ENCODE data around the gene SUGCT.
A peak's percentile ranks its signal among the peaks of the same experiment; 100 is the strongest.

Gene SUGCT

DNA sequence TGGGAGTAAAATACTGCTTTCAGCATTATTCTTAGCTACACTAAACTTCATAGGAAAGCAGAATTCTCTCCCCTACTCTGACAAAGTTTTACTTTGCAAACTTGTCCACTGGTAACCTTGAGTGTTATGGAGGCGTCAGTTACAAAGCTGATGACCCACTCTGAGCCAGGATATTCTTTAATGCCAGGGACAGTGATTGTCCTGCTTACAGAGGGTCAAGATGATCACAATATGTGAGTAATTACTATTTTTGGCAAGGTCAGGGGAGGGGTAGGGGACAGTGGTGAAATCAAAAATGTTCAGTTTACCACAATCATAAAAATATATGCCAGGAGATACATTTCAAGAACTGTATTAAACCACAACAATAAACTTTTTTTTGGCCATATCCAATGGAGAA lies 520.6 kb downstream of the SUGCT start:
- no peak for DNase-seq (ENCODE audit: low read depth)
- no peak overlapping the region for H3K4me3 ChIP-seq (ENCODE audit: low read depth, low read length)
- TF ChIP-seq, protein P1, sequence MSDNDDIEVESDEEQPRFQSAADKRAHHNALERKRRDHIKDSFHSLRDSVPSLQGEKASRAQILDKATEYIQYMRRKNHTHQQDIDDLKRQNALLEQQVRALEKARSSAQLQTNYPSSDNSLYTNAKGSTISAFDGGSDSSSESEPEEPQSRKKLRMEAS (IDR thresholded peaks at IDR 0.05; ENCODE audit: low read depth, low read length), result no peak

DNA sequence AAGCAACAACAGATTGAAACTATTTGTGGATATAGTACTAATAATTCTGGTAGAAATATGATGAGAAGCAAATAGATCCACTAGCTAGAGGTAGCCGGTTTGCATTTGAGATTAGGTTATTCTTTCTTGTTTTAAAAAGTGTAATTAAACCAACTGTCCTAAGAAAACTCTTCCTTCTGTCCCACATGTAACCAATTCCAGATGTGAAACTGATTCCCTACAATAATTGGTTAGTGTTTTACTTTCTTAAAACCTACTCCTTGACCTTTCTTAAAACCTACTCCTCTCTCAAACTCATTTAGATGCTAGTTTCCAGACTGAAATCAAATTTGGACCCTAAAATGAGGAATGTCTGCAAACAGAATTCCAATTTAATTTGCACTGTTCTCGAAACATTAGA lies 521.5 kb downstream of the SUGCT start:
- TF ChIP-seq, protein P1 (IDR thresholded peaks at IDR 0.05; ENCODE audit: low read depth, low read length), result no peak
- TF ChIP-seq POLR2A (IDR thresholded peaks at IDR 0.05; ENCODE audit: extremely low read depth, insufficient read length), result no peak
- TF ChIP-seq, protein P2, sequence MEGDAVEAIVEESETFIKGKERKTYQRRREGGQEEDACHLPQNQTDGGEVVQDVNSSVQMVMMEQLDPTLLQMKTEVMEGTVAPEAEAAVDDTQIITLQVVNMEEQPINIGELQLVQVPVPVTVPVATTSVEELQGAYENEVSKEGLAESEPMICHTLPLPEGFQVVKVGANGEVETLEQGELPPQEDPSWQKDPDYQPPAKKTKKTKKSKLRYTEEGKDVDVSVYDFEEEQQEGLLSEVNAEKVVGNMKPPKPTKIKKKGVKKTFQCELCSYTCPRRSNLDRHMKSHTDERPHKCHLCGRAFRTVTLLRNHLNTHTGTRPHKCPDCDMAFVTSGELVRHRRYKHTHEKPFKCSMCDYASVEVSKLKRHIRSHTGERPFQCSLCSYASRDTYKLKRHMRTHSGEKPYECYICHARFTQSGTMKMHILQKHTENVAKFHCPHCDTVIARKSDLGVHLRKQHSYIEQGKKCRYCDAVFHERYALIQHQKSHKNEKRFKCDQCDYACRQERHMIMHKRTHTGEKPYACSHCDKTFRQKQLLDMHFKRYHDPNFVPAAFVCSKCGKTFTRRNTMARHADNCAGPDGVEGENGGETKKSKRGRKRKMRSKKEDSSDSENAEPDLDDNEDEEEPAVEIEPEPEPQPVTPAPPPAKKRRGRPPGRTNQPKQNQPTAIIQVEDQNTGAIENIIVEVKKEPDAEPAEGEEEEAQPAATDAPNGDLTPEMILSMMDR (IDR thresholded peaks at IDR 0.05; ENCODE audit: low read depth, low read length), result no peak
- TF ChIP-seq MYC (IDR thresholded peaks at IDR 0.05; ENCODE audit: low read depth, low read length), result no peak
- H3K4me3 ChIP-seq (ENCODE audit: low read depth, low read length), result no peak overlapping the region
- DNase-seq (ENCODE audit: low read depth), result no peak

DNA sequence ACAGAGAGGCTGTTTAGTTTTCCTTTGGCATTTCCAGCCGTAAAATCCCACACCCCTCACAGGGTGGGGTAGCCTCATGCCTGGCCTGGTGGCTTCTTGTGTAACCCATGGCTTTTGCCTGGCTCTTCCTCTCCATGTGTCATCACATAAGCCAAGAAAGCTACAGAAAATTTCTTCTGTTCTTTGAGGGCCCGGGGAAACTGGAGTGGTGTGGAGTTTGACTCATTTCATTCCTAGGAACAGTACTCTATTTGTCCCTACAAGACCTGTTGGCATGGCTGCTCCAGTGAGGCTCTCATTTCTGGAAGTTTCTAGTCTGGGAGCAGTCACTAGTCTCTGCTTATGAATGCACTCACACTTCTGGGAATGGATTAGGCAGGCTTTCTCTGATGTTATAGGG lies 523.9 kb downstream of the SUGCT start:
- TF ChIP-seq POLR2A (IDR thresholded peaks at IDR 0.05; ENCODE audit: extremely low read depth, insufficient read length) (no peak), MYC (IDR thresholded peaks at IDR 0.05; ENCODE audit: low read depth, low read length) (no peak)
- TF ChIP-seq, protein P2 (IDR thresholded peaks at IDR 0.05; ENCODE audit: low read depth, low read length), result no peak
- TF ChIP-seq, protein P1 (IDR thresholded peaks at IDR 0.05; ENCODE audit: low read depth, low read length), result no peak
- no peak overlapping the region for H3K4me3 ChIP-seq (ENCODE audit: low read depth, low read length)
- DNase-seq (ENCODE audit: low read depth), result no peak

DNA sequence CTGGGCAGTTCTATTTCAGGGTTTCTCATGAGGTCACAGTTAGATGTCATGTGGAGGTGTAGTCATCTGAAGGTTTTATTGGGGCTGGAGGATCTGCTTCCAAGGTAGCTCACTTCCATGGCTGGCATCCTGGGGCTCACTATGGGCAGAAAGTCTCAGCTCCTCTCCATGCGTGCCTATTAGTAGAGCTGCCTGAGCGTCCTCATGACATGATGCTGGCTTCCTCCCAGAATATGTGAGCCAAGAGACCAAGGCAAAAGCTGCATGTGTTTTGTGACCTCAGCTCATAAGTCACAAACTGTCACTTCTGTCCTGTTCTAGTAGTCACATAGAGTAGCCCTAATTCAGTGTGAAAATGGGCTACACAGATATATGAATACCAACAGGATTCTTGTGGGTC lies 524.4 kb downstream of the SUGCT start:
- no peak overlapping the region for H3K4me3 ChIP-seq (ENCODE audit: low read depth, low read length)
- TF ChIP-seq MYC (IDR thresholded peaks at IDR 0.05; ENCODE audit: low read depth, low read length) (no peak), POLR2A (IDR thresholded peaks at IDR 0.05; ENCODE audit: extremely low read depth, insufficient read length) (no peak)
- TF ChIP-seq, protein P2 (IDR thresholded peaks at IDR 0.05; ENCODE audit: low read depth, low read length), result no peak
- TF ChIP-seq, protein P1 (IDR thresholded peaks at IDR 0.05; ENCODE audit: low read depth, low read length), result no peak
- no peak for DNase-seq (ENCODE audit: low read depth)

DNA sequence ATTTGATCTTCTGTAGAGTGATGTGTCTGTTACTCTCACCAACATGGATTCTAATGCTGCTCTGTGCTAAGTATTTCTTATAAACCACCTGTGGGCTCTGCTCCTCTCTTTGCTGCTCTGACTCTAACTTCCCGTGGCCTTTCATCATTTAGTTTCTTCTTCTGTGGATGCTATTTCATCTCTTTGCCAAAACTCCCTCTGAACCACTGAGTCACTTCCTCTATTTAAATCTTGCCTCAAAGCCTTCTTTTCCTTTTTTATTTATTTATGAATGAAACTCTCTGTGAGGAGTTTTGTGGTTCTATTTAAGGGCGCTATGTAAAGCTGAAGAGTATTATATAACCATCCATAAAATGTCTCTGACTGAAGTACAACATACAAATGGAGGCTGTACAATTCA lies 538.5 kb downstream of the SUGCT start:
- peak; percentile 26 for DNase-seq (ENCODE audit: low read depth)
- TF ChIP-seq POLR2A (IDR thresholded peaks at IDR 0.05; ENCODE audit: extremely low read depth, insufficient read length), result no peak
- TF ChIP-seq, protein P1 (IDR thresholded peaks at IDR 0.05; ENCODE audit: low read depth, low read length), result no peak

DNA sequence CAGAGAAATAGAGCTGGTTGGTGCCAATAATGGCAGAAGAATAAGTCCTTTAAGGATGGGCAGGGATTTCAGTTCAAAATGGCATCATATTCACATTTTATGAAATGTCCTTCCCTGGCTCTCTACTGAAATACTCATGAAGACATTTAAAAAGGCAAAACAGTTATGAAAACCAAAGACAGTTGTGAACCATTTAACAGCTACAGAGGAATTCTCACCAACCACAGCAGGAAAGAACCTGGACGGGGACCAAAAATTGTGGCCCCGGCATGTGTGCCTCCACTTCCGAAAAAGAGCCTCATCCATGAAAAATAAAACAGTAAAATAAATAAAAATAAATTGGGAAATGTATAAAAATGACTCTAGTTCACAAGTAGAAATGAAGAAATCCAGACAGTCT lies 539.5 kb downstream of the SUGCT start:
- no peak for TF ChIP-seq MYC (IDR thresholded peaks at IDR 0.05; ENCODE audit: low read depth, low read length)
- no peak for TF ChIP-seq POLR2A (IDR thresholded peaks at IDR 0.05; ENCODE audit: extremely low read depth, insufficient read length)
- TF ChIP-seq, protein P2 (IDR thresholded peaks at IDR 0.05; ENCODE audit: low read depth, low read length), result no peak
- TF ChIP-seq, protein P1 (IDR thresholded peaks at IDR 0.05; ENCODE audit: low read depth, low read length), result no peak
- DNase-seq (ENCODE audit: low read depth), result no peak
- H3K4me3 ChIP-seq (ENCODE audit: low read depth, low read length), result no peak overlapping the region

More for the DNA sequence above, 538.5 kb downstream of the SUGCT start:
- no peak overlapping the region for H3K4me3 ChIP-seq (ENCODE audit: low read depth, low read length)

DNA sequence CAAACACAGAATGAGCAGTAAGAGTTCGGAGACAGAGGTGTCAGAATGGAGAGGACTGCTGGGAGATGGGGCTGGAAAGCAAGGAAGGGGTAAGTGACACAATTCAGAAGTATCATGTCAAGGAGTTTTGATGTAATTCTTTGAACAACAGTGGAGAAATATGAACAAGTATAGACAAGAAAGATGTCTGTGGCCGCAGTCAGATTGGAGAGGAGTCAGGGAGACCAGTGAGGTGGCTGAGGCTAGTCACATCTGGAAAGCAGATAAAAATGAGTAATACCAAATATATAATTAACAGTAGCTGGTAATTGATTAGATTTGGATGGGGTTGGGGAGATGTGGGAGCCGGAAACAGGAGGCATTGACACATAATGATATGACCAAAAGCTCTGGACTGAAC lies 540.9 kb downstream of the SUGCT start:
- DNase-seq (ENCODE audit: low read depth), result no peak
- no peak for TF ChIP-seq MYC (IDR thresholded peaks at IDR 0.05; ENCODE audit: low read depth, low read length)
- no peak for TF ChIP-seq POLR2A (IDR thresholded peaks at IDR 0.05; ENCODE audit: extremely low read depth, insufficient read length)
- TF ChIP-seq, protein P1 (IDR thresholded peaks at IDR 0.05; ENCODE audit: low read depth, low read length), result no peak
- TF ChIP-seq, protein P2 (IDR thresholded peaks at IDR 0.05; ENCODE audit: low read depth, low read length), result no peak
- H3K4me3 ChIP-seq (ENCODE audit: low read depth, low read length), result no peak overlapping the region
